C4-2B (cell line): ENCODE measurements around the gene KIAA0040.

Experiments
- CTCF ChIP-seq: fragments of 450-650 bp; conservative IDR thresholded peaks from 2 replicates; pipeline ENCODE4 v1.5.1; 2017; ENCODE audit warnings: mild to moderate bottlenecking
- ZFX ChIP-seq: fragments of 450-650 bp; IDR thresholded peaks from 2 replicates; pipeline ENCODE4 v1.6.1; 2017

GRCh38 chr1:175133673-175134435 lies 58.7 kb downstream of the KIAA0040 start:
- no peak for TF ChIP-seq CTCF
- no peak for TF ChIP-seq ZFX
